Fibroblast of skin of scalp (primary cell): ENCODE measurements around the gene ZNF358.

Source experiments
- DNase-seq: peaks from one replicate; pipeline ENCODE4 v3.0.0-alpha.2; 2013

The ZNF358 gene

DNA sequence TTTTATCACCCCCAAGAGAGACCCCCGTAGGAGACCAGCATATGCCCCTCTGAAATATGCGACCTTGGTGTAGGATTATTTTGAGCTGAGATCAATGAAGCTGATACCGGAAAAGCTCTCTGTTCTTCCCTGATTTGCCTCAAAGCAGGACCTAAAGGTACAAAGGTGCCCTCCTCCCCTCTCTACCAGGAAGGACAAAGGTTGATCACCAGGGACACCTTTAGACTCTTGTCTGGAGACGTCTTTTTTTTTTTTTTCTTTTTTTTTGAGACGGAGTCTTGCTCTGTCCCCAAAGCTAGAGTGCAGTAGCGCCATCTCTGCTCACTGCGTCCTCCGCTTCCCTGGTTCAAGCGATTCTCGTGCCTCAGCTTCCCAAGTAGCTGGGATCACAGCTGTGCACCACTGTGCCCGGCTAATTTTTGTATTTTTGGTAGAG lies 26.3 kb upstream of the ZNF358 start:
- no peak for DNase-seq

DNA sequence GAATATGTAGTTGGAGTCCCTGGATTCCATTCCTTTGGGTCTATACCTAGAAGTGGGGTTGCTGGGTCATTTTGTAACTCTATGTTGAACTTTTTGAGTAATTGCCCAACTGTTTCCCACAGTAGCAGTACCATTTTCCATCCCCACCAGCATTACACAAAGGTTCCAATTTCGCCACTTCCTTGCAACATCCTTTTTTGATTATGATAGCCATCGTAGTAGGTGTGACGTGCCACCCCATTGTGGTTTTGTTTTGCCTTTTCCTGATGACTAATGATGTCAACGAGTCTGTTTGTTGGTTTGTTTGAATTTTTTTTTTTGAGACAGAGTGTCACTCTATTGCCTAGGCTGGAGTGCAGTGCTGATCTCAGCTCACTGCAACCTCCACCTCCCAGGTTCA lies 23.8 kb upstream of the ZNF358 start:
- DNase-seq: no peak

DNA sequence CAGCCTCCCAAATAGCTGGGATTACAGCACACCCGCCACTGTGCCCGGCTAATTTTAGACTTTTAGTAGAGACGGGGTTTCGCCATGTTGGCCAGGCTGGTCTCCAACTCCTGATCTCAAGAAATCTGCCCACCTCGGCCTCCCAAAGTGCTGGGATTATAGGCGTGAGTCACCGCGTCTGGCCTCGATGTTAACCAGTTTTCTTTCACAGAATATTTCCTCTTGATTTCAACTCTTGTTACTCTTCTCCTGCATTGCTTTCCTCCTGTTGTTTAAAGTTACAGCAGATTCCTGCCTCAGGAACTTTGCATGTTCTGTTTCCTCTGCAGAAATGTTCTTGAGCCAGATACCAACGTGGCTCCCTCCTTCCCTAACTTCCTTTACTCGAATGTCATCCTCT lies 23.3 kb upstream of the ZNF358 start:
- no peak for DNase-seq

DNA sequence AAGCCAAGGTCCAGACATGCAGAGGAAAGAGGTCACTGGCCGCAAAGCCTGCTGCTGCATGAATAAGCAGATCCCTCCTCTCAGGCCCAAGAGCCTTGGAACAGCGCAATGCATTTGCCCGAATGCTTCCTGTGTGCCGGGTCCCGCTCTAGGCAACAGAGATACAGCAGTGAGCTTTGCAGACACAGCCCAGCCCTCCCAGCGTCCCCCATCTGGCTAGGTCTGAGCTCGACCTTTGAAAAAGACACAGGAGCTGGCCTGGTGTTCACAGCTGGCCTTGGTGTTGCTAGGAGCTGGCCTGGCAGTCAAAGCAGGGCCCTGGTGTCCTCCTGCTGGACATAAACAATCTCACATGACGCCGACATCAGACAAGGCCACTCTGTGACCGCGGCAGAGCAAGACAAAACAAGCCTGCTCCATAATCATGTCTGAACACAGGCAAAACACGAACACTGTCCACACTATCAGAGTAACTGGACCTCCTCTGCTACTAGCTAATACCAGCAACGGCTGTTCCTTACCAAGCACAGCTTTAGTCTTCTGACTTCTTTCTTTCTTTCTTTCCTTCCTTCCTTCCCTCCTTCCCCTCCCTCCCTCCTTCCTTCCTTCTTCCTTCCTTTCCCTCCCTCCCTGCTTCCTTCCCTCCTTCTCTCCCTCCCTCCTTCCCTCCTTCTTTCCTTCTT lies 21.3 kb upstream of the ZNF358 start:
- DNase-seq: no peak

DNA sequence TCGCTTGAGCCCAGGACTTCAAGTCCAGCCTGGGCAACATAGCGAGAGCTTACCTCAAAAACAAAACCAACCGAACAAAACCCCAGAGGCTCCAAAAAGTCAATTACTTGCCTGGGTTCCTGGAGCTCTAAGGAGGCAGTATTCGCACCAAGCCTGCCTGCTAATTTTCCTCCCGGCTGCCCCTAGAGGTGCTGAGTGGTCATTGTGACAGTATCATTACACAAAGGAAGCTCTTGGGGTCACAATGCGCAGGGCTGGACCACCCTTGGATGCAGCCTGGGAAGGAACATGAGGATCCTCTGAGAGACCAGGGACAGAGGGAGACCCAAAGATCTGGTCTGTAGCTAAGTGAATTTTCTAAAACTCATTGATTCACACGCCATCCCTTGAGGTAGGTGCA lies 18.6 kb upstream of the ZNF358 start:
- no peak for DNase-seq

DNA sequence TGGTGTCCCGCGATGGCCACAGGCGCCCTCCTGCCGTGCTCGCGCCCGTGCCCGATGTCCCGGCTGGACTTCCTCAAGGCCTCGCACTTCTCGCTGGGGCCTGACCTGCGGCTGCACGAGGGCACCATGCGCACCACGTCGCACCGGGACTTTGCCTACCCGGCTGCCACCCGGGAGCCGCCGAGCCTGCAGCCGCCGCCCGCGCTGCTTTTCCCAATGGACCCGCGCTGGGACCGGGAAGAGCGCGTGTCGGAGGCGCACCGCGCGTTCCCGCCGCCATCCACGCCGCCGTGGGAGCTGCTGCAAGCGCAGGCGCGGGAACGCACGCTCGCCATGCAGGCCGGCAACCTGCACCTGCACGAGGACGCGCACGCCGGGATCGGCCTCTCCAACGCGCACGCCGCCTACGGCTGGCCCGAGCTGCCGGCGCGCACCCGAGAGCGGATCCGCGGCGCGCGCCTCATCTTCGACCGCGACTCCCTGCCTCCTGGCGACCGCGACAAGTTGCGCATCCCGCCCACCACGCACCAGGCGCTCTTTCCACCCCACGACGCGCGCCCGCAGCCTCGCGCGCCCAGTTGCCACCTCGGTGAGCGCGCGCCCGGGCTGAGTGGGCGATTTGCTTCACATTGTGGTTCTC lies 15.0 kb upstream of the ZNF358 start:
- DNase-seq: no peak

DNA sequence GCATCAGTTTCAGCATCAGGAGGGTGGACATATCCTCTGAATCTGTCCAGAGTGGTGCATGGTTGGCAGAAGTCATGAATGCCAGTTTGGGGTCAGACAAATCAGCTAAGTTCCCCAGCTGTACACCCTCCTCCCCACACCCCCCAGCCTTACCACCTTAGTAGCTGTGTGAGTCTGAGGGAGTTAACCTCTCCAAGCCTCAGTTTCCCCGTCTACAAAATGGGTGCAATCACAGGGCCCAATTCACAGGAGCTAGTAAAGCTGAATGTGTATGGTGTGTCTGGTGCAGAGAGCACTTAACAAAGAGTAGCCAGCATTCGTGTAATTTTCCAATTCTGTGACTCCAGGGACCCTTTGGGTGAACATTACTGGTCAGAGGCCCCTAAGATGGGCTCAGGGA lies 13.4 kb upstream of the ZNF358 start:
- DNase-seq: no peak

DNA sequence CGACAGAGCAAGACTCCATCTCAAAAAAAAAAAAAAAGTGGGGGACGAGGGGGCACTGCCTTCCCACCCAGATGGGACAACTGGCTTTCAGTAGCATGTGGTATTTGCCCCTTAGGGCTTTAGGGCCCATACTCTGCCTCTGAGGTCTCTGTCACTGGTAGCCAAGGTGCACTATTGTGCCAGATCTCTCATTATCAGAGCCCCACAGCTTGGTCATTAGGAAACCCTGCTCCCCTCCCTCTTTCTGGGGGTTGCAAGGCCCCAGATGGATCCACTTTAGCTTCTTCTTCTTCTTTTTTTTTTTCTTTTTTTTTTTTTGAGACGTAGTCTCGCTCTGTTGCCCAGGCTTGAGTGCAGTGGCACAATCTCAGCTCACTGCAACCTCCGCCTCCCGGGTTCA lies 11.2 kb upstream of the ZNF358 start:
- no peak for DNase-seq

DNA sequence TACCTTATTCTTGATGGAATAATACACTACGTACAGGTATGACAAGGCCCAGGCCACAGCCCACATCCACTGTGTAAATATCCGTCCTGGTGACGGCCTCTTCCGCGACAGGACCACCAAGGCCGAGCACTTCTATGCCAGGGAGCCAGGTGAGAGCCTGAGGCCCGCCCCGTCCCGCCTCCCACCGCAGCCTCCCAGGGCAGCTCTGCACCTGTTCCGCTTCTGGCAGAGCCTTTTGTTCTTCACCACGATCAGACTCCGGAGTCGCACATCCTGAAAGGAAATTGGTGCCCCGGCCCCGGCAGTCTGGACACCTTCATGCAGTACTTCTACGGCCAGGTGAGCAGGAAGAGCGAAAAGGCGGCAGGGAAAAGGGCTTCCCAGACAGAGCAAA lies 10.6 kb upstream of the ZNF358 start:
- no peak for DNase-seq

DNA sequence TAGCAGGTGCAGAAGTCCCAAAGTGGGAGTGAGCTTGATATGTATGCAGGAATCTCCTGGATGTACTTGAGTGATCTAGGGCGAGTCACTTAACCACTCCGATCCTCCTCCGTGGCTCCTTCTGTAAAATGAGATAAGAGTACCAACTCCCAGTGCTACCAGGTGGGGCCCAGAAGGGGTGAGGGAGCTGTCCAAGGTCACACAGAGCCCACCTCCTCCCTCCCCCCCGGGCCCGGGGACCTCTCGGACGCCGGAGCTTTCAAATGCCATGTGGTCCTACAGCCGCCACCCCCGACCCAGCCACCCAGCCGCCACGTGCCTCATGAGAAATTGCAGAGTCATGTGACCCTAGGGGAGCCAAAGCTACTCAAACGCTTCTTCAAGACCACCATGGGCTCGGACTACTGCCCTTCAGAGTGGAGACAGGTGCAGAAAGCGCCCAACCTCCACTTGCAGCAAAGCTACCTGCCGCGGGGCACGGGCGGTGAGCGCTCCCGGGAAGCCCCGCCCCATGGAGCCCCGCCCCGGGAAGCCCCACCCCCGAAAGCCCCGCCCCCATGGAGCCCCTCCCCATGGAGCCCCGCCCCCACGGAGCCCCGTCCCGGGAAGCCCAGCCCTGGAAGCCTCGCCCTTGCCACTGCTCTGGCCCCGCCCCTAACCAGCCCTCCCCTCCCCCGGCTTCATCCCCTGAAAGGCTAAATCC lies 10.1 kb upstream of the ZNF358 start:
- no peak for DNase-seq

DNA sequence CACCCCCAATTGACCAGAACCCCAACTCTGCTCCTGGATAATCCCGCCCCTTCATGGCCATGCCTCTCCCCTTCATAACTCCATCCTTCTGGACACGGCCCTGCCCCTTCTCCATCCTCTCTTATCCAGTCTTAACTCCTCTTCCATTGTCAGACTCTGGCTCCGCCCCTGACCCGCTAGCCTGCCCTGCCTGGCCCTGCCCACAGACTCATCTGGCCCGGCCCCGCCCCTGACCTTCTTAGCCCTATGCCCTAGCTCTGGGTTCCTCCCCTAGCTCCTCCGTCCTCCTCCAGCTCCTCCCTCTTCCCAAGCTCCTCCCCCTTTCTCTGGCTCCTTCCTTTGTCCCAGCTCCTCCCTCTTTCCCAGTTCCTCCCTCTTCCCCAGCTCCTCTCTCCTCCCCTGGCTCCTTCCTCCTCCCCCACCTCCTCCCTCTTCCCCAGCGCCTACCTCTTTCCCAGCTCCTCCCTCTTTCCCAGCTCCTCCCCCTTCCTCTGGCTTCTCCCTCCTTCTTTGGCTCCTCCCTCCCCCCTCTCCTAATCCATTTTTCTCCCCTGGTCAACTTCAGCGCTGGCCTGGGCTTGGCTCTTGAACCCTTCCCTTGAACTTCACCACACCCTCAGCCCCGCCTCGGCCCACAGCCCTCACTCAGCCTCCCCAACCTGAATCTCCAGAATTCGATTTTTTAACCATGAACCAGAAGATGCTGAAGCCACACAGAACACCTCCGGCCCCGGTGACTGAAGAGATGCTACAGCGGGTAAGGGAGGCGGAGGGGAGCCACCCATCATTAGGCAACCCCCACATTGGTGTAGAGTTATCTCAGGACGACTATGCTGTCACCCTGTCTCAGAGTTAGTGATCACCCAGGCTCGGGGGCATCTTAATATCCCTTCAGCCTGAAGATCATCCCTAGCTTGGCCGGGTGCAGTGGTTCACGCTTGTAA lies 9.2 kb upstream of the ZNF358 start:
- DNase-seq: peak; percentile 75

DNA sequence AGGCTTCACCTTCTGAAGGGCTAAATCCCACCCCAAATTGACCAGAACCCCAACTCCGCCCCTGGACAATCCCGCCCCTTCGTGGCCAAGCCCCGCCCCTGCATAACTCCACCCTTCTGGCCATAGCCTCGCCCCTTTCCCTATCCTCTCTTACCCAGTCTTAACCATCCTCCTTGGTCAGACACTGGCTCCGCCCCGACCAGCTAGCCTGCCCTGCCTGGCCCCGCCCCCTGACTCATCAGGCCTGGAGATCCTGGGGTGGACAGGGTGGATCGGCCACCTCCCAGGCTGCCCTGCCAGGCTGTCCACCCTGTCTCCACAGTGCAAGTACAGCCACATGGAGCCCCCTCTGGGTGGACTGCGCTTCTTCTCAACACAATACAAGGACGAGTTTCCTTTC lies 8.0 kb upstream of the ZNF358 start:
- DNase-seq: peak; percentile 69

DNA sequence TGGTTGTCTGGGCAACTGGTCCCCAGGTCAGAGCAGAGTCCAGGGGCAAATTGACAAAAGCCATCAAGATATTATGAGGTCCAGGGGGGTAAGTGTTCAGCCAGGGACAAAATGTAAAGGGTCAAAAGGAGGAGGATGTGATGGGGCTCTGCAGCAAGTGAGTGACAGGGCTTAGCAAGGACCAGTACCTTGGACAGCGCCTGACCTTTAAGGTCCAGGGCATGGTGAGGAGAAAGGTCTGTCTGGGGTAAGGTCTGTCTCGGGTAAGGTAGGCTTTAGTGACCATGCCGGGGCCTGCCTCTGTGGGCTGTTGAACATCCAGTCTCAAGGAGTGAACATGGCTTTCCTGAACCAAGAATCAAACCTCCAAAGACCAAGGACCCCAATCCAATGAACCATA lies 6.3 kb upstream of the ZNF358 start:
- no peak for DNase-seq

DNA sequence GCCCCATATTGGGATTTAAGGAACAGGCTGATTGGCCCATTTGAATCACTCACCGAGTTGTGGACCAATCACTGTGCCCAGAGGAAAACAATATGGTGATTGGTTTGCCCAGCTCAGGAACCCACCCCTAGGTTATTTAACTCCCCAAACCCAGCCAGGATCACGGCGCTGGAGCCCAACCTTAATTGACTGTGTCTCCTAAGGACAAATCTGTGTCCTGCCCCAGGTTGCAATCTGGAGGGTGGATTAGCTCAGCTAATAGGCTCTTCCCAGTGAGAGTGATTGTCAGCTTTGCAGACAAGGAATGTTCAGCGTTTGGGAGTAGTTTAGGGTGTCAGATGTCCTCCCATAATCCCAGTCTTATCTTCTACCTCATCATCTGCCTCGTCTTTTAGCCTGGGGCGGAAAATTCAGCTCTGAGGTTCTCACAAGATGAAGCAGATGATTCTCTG lies 3.5 kb upstream of the ZNF358 start:
- DNase-seq: no peak

DNA sequence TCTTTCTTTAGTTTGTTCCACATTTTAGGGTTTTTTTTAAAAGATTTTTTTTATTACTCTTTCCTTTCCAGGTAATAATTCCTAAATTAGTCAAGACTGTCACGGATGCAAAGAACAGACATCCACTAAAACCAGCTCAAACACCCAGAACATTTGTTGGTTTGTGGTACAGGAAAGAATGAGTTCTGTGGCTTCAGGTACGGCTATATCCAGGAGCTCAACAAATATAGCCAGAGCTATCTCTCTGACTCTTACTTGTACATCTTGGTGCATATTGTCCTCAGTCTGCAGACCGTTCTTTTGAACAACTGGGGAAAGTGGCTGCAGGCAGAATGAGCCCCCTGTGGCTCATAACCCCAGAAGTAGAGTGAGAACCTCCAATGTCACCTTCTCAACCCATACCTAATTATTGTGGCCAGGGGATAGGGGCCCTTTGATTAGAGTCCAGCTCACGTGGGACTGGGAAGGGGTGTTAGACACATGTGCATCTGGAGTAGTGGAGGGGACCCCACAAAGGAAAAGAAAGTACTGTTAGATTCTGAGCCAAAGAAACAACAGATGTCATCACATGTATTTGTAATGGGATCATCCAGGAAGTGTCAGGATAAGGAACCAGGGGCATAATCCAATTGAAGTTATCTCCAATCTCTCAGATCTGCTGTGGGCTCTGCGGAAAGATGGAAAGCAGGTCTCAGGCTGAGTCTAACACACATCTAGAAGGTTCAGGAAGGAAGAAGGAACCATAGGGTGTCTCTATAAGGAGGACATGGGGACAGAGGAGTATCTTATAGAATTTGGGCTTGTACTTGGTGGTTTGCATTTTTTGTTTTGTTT lies 1.9 kb upstream of the ZNF358 start:
- no peak for DNase-seq

DNA sequence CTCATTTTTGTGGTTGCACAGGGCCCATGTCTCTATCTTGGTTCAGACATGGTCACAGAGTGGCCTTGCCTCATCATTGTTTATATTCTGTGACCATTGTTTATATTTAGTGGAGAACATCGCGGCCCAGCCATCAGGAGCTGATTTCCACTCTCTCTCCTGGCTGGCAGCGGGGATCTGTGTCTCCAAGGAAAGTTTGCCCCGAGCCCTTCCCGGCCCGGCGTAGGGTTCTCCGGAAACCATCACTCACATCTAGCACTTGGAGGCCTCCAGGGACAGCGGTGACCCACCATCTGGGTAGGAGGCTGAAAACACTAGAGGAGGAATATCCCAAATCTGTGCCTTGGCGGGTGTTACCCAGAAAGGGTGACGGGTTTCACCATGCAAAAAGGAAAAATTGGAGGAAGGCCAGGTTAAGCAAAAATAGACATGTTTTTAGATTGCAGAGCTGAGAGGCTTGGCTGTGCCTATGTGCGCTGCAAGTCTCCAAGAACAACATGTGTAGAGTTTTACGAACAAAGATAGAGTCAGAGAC lies 726 bp upstream of the ZNF358 start:
- no peak for DNase-seq

DNA sequence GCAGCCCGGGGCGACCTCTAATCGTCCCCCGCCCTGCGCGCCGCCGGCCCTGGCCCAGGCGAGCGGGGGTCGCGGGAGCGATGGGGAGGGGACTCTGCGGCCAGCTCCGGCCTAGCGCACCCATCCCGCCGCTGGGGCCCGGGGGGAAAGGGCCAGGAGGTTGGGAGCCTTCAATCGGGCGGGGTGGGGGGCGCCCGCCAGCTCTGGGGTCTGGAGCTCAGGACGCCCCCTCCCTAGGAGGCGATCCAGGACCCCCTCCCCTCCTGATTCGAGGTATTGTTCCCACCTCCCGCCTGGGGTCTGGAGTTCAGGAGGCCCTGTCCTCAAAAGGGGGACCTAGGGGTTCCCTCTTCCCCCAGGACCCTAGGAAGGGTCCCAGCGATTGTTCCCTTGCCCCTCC lies 430 bp downstream of the ZNF358 start:
- no peak for DNase-seq

DNA sequence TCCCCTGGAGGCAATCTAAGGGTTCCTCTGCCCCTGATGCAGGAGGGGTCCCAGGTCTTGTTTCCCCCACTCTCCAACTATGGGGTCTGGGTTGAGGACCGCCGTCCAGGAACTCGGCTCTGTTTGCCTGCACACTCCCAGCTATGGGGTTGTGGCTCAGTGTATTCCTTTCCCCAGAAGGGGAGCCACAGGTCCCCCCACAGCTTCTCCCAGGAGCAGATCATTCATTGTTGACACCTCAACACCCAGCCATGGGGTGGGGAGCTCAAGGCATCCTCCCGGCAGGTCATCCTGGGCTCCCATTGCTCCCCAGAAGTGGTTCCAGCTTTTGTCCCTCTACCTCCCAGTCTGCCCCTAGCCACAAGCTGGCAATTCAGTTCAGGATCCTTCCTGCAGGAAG lies 975 bp downstream of the ZNF358 start:
- DNase-seq: no peak

DNA sequence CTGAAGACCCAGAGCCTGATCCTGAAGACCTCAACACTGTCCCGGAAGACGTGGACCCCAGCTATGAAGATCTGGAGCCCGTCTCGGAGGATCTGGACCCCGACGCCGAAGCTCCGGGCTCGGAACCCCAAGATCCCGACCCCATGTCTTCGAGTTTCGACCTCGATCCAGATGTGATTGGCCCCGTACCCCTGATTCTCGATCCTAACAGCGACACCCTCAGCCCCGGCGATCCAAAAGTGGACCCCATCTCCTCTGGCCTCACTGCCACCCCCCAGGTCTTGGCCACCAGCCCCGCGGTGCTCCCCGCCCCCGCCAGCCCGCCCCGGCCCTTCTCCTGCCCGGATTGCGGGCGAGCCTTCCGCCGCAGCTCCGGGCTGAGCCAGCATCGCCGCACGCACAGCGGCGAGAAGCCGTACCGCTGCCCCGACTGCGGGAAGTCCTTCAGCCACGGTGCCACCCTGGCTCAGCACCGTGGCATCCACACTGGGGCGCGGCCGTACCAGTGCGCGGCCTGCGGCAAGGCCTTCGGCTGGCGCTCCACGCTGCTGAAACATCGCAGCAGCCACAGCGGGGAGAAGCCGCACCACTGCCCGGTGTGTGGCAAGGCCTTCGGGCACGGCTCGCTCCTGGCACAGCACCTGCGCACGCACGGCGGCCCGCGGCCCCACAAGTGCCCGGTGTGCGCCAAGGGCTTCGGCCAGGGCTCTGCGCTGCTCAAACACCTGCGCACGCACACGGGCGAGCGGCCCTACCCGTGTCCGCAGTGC lies 3.6 kb downstream of the ZNF358 start:
- DNase-seq: no peak

DNA sequence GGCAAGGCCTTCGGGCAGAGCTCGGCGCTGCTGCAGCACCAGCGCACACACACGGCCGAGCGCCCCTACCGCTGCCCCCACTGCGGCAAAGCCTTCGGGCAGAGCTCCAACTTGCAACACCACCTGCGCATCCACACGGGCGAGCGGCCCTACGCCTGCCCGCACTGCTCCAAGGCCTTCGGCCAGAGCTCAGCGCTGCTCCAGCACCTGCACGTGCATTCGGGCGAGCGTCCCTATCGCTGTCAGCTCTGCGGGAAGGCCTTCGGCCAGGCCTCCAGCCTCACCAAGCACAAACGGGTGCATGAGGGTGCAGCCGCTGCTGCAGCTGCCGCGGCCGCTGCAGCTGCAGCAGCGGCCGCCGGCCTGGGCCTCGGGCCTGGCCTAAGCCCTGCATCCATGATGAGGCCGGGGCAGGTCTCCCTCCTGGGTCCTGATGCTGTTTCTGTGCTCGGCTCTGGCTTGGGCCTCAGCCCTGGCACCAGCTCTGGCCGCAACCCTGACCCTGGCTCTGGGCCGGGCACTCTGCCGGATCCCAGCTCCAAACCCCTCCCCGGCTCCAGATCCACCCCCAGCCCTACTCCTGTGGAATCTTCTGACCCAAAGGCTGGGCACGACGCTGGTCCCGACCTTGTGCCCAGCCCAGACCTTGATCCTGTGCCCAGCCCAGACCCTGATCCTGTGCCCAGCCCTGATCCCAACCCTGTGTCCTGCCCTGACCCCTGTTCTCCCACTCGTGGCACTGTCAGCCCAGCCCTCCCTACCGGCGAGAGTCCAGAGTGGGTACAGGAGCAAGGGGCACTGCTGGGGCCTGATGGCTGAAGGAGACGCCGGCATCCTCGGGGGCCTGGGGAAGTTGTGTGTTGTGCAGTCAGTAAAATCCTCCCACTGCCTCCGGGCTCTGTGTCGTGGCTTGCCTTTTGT lies 4.5 kb downstream of the ZNF358 start:
- DNase-seq: no peak
